Measurements from ENCODE around the gene RAB3GAP1. TPM values are rescaled to one million over a fixed set of nuclear protein-coding genes. Genes with fewer than 3 reads are reported as not detected.

The RAB3GAP1 gene
- 46.4 TPM for total RNA-seq

DNA sequence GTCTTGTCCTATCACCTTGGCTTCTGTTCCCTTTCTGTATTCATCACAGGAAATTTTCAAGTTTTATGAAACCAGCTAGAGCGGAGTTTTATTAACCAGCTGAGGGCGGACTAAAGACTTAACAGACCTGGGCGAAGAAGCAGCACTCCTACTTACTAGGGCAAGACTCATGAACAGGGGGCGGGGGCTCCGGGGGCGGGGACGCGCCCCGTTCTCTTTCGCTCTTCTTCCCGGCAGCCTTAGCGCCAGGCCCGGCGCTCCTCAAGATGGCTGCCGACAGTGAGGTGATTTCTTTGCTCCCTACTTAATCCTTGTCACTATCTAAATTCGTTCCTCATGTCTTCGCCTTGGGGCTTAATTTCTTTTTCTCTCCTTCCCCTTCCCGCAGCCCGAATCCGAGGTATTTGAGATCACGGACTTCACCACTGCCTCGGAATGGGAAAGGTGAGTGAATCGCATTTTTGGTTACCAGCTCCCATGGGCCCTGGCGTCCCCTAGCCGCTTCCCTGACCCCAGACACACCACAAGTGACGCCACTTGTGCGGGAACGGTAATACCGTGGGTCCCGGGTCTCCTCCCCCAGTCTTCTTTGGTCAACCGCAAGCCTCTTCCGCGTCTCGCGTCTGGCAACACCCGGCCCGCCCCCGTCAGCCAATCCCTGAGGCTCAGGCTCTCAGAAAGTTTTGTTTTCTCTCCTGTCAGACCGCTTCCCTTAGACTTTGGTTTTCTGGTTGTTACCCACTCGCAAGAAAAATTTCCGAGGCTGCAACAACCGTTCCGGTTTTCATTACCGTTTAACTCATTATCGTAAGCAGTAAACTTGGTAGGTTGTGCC lies at the start of gene RAB3GAP1:
Gene RAB3GAP1 (plus strand): TSS at position 251 of the 835 bp plus-strand sequence. CDS start 16 bp downstream, at position 267.
- Histone ChIP-seq H3K4me3 (ENCODE audit: low read length in 3 of 3) (peak within 1 kb of the TSS; percentile 92 to 99 (median 94)), H3K36me3 (ENCODE audit: control insufficient read depth in 3 of 3, insufficient read depth in 3 of 3, low read length in 3 of 3) (peaks cover 0 to 3% (median 0%) of the 10 kb centered on the region in 3 donors), H3K9me3 (ENCODE audit: control insufficient read depth in 3 of 3, low read length in 3 of 3) (no peaks in the 10 kb centered on the region), H3K27ac (ENCODE audit: low read depth, low read length) (peak within 1 kb of the TSS; percentile 98), H3K4me1 (ENCODE audit: control insufficient read depth in 3 of 3, insufficient read depth in 3 of 3, low read length in 3 of 3) (peaks cover 10 to 27% (median 11%) of the 10 kb centered on the region in 3 donors), H3K27me3 (ENCODE audit: control insufficient read depth in 3 of 3, insufficient read depth in 3 of 3, low read length in 3 of 3) (no peaks in the 10 kb centered on the region), H3K9ac (ENCODE audit: low read depth in 1 of 3, low read length in 3 of 3) (peak within 1 kb of the TSS; percentile 94 to 100 (median 99))

DNA sequence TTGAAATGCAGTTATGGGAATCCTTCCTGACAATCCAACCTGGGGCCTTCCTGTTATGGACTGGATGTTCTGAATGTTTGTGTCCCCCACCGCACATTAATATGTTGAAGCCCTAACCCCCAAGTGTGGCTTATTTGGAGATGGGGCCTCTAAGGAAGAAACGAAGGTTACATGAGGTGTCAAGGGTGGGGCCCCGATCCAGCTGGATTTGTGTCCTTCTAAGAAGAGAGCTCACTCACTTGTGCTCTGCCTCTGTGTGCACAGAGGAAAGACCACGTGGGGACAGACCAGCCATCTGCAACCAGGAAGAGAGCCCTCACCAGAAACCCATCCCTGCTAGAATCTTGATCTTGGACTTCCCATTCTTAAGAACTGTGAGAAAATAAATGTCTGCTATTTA lies 49.3 kb upstream of the RAB3GAP1 start:
- H3K27me3 ChIP-seq (ENCODE audit: control insufficient read depth in 3 of 3, insufficient read depth in 3 of 3, low read length in 3 of 3): peaks cover 4 to 10% (median 5%) of the 10 kb centered on the region in 3 donors
- H3K36me3 ChIP-seq (ENCODE audit: control insufficient read depth in 3 of 3, insufficient read depth in 3 of 3, low read length in 3 of 3): no peaks in the 10 kb centered on the region
- no peak overlapping the region for H3K27ac ChIP-seq (ENCODE audit: low read depth, low read length)
- no peak overlapping the region for H3K4me3 ChIP-seq (ENCODE audit: low read length in 3 of 3)
- H3K9ac ChIP-seq (ENCODE audit: low read depth in 1 of 3, low read length in 3 of 3): no peak overlapping the region
- H3K9me3 ChIP-seq (ENCODE audit: control insufficient read depth in 3 of 3, low read length in 3 of 3): no peaks in the 10 kb centered on the region
- H3K4me1 ChIP-seq (ENCODE audit: control insufficient read depth in 3 of 3, insufficient read depth in 3 of 3, low read length in 3 of 3): peaks cover 0 to 5% (median 2%) of the 10 kb centered on the region in 3 donors

DNA sequence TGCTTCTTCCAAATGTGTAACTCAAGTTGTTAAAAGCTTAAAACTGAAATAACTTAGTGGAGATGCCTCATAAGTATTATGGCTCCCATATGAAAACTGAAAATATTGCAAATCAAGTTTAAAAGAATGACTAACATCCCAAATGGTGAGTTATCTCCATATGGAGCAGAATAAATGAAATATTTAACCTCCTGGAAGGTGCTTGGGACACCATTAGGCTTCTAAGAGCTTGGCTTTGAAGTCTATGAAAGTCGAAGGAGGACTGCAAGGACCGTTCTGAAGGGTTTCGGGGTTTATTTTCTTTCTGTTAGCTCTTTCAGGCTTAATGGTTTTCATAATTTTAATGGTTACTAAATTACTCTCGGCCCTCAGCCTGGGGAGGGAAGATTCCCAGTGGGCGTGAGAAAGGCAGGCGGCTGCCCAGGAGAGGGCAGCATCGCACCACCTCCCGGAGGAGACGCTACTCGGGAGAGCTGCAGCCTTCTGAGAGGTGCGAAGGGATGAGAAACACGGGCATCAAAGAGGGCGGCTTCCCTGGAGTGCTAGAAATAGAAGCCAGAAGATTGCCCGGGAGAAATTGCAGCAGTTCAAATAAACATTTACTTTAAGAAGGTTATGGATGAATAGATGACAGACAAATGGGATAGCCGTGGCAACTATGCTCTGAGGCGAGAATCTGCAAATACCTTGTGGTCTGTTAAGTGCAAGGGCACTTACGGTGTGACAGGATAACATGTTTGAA lies 47.9 kb upstream of the RAB3GAP1 start:
- no peaks in the 10 kb centered on the region for H3K9me3 ChIP-seq (ENCODE audit: control insufficient read depth in 3 of 3, low read length in 3 of 3)
- H3K9ac ChIP-seq (ENCODE audit: low read depth in 1 of 3, low read length in 3 of 3): no peak overlapping the region
- no peaks in the 10 kb centered on the region for H3K36me3 ChIP-seq (ENCODE audit: control insufficient read depth in 3 of 3, insufficient read depth in 3 of 3, low read length in 3 of 3)
- peaks cover 4 to 10% (median 5%) of the 10 kb centered on the region in 3 donors for H3K27me3 ChIP-seq (ENCODE audit: control insufficient read depth in 3 of 3, insufficient read depth in 3 of 3, low read length in 3 of 3)
- peaks cover 0 to 5% (median 2%) of the 10 kb centered on the region in 3 donors for H3K4me1 ChIP-seq (ENCODE audit: control insufficient read depth in 3 of 3, insufficient read depth in 3 of 3, low read length in 3 of 3)
- H3K4me3 ChIP-seq (ENCODE audit: low read length in 3 of 3): no peak overlapping the region
- no peak overlapping the region for H3K27ac ChIP-seq (ENCODE audit: low read depth, low read length)

DNA sequence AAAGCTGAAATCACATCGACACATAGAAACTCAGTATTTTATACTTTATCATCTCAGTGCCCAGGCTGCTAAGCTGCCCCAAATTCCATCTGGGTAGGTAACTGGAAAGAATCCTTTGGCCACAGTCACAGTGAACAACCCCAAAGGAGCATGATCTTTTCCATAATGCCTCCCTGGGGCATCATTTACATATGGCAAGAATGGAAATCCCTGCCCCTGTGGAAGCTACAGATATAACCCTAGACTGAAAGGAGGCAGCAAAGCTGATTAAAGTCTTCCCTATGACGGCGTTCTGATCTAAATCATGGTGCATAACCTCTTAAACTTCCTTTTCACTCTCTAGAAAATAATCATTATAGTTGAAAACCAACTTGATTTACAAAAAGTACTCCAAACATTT lies 46.3 kb upstream of the RAB3GAP1 start:
- H3K27me3 ChIP-seq (ENCODE audit: control insufficient read depth in 3 of 3, insufficient read depth in 3 of 3, low read length in 3 of 3): peaks cover 4 to 12% (median 5%) of the 10 kb centered on the region in 3 donors
- no peak overlapping the region for H3K27ac ChIP-seq (ENCODE audit: low read depth, low read length)
- peaks cover 0 to 5% (median 2%) of the 10 kb centered on the region in 3 donors for H3K4me1 ChIP-seq (ENCODE audit: control insufficient read depth in 3 of 3, insufficient read depth in 3 of 3, low read length in 3 of 3)
- no peaks in the 10 kb centered on the region for H3K9me3 ChIP-seq (ENCODE audit: control insufficient read depth in 3 of 3, low read length in 3 of 3)
- no peak overlapping the region for H3K9ac ChIP-seq (ENCODE audit: low read depth in 1 of 3, low read length in 3 of 3)
- no peak overlapping the region for H3K4me3 ChIP-seq (ENCODE audit: low read length in 3 of 3)
- no peaks in the 10 kb centered on the region for H3K36me3 ChIP-seq (ENCODE audit: control insufficient read depth in 3 of 3, insufficient read depth in 3 of 3, low read length in 3 of 3)

DNA sequence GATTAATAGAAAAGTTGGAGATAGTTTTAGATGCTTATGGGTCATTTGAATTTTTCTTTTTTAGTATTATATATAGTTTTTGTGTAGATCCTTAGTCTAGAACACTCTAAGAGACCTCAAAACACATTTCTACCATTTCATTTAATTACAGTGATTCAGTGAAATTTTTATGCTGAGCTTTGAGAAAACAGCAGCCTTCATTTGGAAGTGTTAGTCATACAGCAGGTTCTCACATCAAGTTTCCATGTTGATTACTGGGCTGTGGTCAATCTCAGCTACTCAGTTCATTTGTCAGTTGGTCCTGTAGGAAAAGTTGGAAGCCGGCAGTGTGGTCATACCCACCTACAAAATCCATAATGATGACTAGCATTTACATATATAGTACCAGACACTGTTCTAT lies 42.8 kb upstream of the RAB3GAP1 start:
- H3K9ac ChIP-seq (ENCODE audit: low read depth in 1 of 3, low read length in 3 of 3): no peak overlapping the region
- no peaks in the 10 kb centered on the region for H3K9me3 ChIP-seq (ENCODE audit: control insufficient read depth in 3 of 3, low read length in 3 of 3)
- no peak overlapping the region for H3K4me3 ChIP-seq (ENCODE audit: low read length in 3 of 3)
- no peak overlapping the region for H3K27ac ChIP-seq (ENCODE audit: low read depth, low read length)
- peaks cover 0 to 4% (median 0%) of the 10 kb centered on the region in 3 donors for H3K4me1 ChIP-seq (ENCODE audit: control insufficient read depth in 3 of 3, insufficient read depth in 3 of 3, low read length in 3 of 3)
- H3K36me3 ChIP-seq (ENCODE audit: control insufficient read depth in 3 of 3, insufficient read depth in 3 of 3, low read length in 3 of 3): no peaks in the 10 kb centered on the region
- H3K27me3 ChIP-seq (ENCODE audit: control insufficient read depth in 3 of 3, insufficient read depth in 3 of 3, low read length in 3 of 3): peaks cover 4 to 11% (median 5%) of the 10 kb centered on the region in 3 donors

DNA sequence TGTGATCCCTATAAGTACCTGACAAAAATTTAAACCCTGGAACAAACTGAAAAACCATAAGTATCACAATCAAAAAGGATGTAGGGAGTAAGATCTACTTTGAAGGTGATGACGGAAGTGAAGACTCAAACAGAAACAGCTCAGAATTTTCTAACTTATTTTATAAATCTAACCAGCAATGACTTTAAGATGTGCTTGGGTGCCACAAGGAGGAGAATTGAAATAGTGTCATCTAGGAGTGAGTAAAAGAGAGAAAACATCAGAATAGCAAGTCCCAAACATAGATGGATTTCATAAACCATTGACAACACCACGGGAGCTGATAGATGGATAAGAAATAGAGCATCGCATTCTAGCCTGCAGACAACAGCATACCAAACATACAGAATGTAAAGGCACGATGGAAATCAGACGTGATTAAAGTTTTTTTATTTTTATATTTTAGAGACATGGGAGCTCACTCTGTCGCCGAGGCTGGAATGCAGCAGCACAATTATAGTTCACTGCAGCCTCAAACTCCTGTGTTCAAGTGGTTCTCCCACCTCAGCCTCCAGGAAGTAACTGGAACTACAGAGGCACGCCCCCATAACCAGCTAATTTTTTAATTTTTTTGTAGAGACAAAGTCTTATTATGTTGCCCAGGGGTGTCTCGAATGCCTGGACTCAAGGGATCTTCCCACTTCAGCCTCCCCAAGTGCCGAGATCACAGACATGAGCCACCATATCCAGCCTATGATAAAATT lies 41.7 kb upstream of the RAB3GAP1 start:
- no peak overlapping the region for H3K9ac ChIP-seq (ENCODE audit: low read depth in 1 of 3, low read length in 3 of 3)
- no peak overlapping the region for H3K4me3 ChIP-seq (ENCODE audit: low read length in 3 of 3)
- no peaks in the 10 kb centered on the region for H3K36me3 ChIP-seq (ENCODE audit: control insufficient read depth in 3 of 3, insufficient read depth in 3 of 3, low read length in 3 of 3)
- H3K27me3 ChIP-seq (ENCODE audit: control insufficient read depth in 3 of 3, insufficient read depth in 3 of 3, low read length in 3 of 3): peaks cover 0 to 6% (median 4%) of the 10 kb centered on the region in 3 donors
- H3K9me3 ChIP-seq (ENCODE audit: control insufficient read depth in 3 of 3, low read length in 3 of 3): no peaks in the 10 kb centered on the region
- no peaks in the 10 kb centered on the region for H3K4me1 ChIP-seq (ENCODE audit: control insufficient read depth in 3 of 3, insufficient read depth in 3 of 3, low read length in 3 of 3)
- no peak overlapping the region for H3K27ac ChIP-seq (ENCODE audit: low read depth, low read length)

DNA sequence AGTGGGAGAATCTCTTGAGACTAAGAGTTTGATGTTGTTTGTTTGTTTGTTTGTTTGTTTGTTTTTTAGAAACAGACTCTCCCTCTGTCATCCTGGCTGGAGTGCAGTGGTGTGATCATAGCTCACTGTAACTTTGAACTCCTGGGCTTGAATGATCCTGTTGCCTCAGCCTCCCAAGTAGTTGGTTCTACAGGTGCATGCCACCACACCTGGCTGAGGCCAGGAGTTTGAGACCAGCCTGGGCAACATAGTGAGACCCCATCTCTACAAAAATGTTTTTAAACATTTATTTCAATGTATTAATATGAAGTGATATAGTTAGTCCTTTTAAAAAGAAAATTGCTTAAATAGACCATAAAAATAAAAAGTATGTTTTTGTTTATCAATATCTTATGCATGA lies 40.5 kb upstream of the RAB3GAP1 start:
- Histone ChIP-seq H3K27me3 (ENCODE audit: control insufficient read depth in 3 of 3, insufficient read depth in 3 of 3, low read length in 3 of 3) (peaks cover 0 to 2% (median 0%) of the 10 kb centered on the region in 3 donors), H3K36me3 (ENCODE audit: control insufficient read depth in 3 of 3, insufficient read depth in 3 of 3, low read length in 3 of 3) (no peaks in the 10 kb centered on the region), H3K4me1 (ENCODE audit: control insufficient read depth in 3 of 3, insufficient read depth in 3 of 3, low read length in 3 of 3) (no peaks in the 10 kb centered on the region), H3K9me3 (ENCODE audit: control insufficient read depth in 3 of 3, low read length in 3 of 3) (peaks cover 0 to 4% (median 0%) of the 10 kb centered on the region in 3 donors), H3K4me3 (ENCODE audit: low read length in 3 of 3) (no peak overlapping the region), H3K27ac (ENCODE audit: low read depth, low read length) (no peak overlapping the region), H3K9ac (ENCODE audit: low read depth in 1 of 3, low read length in 3 of 3) (no peak overlapping the region)

DNA sequence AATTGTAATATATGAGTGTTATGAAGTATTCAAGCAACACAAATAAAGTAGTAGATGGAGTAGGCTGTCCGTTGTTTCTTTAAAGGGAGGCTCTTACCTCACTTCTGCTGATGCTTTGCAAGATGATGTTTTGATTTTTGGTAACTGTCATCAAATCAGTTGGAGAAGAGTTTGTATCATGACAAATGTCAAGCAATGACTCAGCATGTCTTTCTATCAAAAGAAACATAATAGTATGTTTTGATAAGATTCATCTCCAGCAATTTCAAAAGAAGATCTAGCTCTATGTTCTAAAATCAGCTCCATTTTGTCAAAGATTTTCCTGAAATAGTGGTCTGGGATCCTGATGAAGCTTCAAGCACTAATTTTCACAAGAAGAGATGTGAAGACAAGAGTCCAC lies 30.5 kb upstream of the RAB3GAP1 start:
- H3K9me3 ChIP-seq (ENCODE audit: control insufficient read depth in 3 of 3, low read length in 3 of 3): no peaks in the 10 kb centered on the region
- H3K4me3 ChIP-seq (ENCODE audit: low read length in 3 of 3): no peak overlapping the region
- H3K27me3 ChIP-seq (ENCODE audit: control insufficient read depth in 3 of 3, insufficient read depth in 3 of 3, low read length in 3 of 3): no peaks in the 10 kb centered on the region
- H3K36me3 ChIP-seq (ENCODE audit: control insufficient read depth in 3 of 3, insufficient read depth in 3 of 3, low read length in 3 of 3): no peaks in the 10 kb centered on the region
- H3K27ac ChIP-seq (ENCODE audit: low read depth, low read length): no peak overlapping the region
- H3K9ac ChIP-seq (ENCODE audit: low read depth in 1 of 3, low read length in 3 of 3): no peak overlapping the region
- H3K4me1 ChIP-seq (ENCODE audit: control insufficient read depth in 3 of 3, insufficient read depth in 3 of 3, low read length in 3 of 3): no peaks in the 10 kb centered on the region

DNA sequence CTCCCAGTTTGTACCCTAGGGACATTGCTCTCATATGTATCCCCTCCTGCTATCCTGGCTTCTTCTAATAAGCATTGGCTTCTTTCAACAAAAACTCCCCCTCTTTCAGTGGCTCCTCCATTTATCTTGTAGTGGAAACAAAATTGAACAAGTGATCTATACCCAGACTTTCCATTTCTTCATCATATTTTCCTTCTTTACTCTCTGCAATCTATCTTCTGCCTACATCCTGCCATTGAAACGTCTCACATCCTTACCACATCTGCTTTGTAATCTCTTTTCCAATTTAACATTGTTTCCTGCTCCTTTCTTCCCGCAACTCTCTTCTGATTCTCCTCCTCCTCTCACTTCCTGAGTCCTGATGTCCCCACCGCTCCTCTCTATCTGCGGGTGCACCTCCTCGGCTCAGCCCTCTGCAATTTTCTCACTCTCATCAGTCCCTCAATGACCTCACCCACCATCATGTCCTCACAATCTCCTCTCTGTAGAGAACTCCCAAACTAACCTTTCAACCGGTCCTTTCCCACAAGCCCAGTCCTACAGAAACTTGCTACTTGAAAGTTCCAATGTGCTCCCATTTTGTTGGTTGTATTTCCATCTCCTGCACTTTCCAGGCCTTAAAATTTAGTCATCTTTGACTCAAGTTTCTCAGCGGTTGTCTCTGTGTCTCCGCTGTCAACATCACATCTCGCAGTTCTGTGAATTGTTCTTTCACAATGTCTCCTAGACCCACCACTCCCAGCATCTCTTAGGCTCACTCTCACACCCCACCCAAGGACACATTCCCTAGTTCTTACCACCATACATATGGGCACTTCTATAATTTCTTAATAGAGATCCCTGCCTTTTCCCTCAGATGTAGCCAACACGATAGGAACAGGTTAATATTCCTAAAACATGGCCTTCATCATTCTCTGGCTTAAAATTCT lies 28.9 kb upstream of the RAB3GAP1 start:
- no peak overlapping the region for H3K9ac ChIP-seq (ENCODE audit: low read depth in 1 of 3, low read length in 3 of 3)
- H3K9me3 ChIP-seq (ENCODE audit: control insufficient read depth in 3 of 3, low read length in 3 of 3): no peaks in the 10 kb centered on the region
- no peaks in the 10 kb centered on the region for H3K4me1 ChIP-seq (ENCODE audit: control insufficient read depth in 3 of 3, insufficient read depth in 3 of 3, low read length in 3 of 3)
- H3K27me3 ChIP-seq (ENCODE audit: control insufficient read depth in 3 of 3, insufficient read depth in 3 of 3, low read length in 3 of 3): no peaks in the 10 kb centered on the region
- no peak overlapping the region for H3K4me3 ChIP-seq (ENCODE audit: low read length in 3 of 3)
- no peaks in the 10 kb centered on the region for H3K36me3 ChIP-seq (ENCODE audit: control insufficient read depth in 3 of 3, insufficient read depth in 3 of 3, low read length in 3 of 3)
- no peak overlapping the region for H3K27ac ChIP-seq (ENCODE audit: low read depth, low read length)
